ENCODE results near the gene LDLRAD4. TPM values are rescaled to one million over a fixed set of nuclear protein-coding genes. Genes with fewer than 3 reads are reported as not detected.

LDLRAD4 gene
- polyA plus RNA-seq, 1 experiment = not detected

GRCh38 chr18:13183359-13183758, 35.2 kb upstream of the LDLRAD4 start:
- Histone ChIP-seq H3K27ac (ENCODE audit: low read depth, low read length) (no peak overlapping the region), H3K27me3 (ENCODE audit: control insufficient read depth, insufficient read depth, low read length) (peaks cover 7% of the 10 kb centered on the region), H3K9me3 (ENCODE audit: control insufficient read depth, insufficient read depth, low read length) (no peaks in the 10 kb centered on the region), H3K4me3 (ENCODE audit: low read depth, low read length) (no peak overlapping the region)
- ChIA-PET POLR2A (no interaction called here), CTCF (interaction anchor here (0.9 kb wide), 1 partner anchor 24 kb away, joined by 3 read pairs; no protein-coding TSS in a partner anchor)
- no peak for TF ChIP-seq CTCF (IDR thresholded peaks at IDR 0.05; ENCODE audit: low read depth, low read length)
- DNase-seq (ENCODE audit: low read depth, low spot score) = no peak

GRCh38 chr18:13183790-13184189, 34.8 kb upstream of the LDLRAD4 start:
- ChIA-PET POLR2A (no interaction called here), CTCF (no interaction called here)
- Histone ChIP-seq H3K27me3 (ENCODE audit: control insufficient read depth, insufficient read depth, low read length) (peaks cover 7% of the 10 kb centered on the region), H3K27ac (ENCODE audit: low read depth, low read length) (no peak overlapping the region), H3K4me3 (ENCODE audit: low read depth, low read length) (no peak overlapping the region), H3K9me3 (ENCODE audit: control insufficient read depth, insufficient read depth, low read length) (no peaks in the 10 kb centered on the region)
- DNase-seq (ENCODE audit: low read depth, low spot score) = no peak
- TF ChIP-seq CTCF (IDR thresholded peaks at IDR 0.05; ENCODE audit: low read depth, low read length) = no peak

- TF ChIP-seq CTCF (IDR thresholded peaks at IDR 0.05; ENCODE audit: low read depth, low read length) = no peak
- no peak for DNase-seq (ENCODE audit: low read depth, low spot score)
- Histone ChIP-seq H3K4me3 (ENCODE audit: low read depth, low read length) (no peak overlapping the region), H3K27me3 (ENCODE audit: control insufficient read depth, insufficient read depth, low read length) (peaks cover 7% of the 10 kb centered on the region), H3K27ac (ENCODE audit: low read depth, low read length) (no peak overlapping the region), H3K9me3 (ENCODE audit: control insufficient read depth, insufficient read depth, low read length) (no peaks in the 10 kb centered on the region)
- CTCF ChIA-PET = no interaction called here
- POLR2A ChIA-PET = no interaction called here
These were observed 34.2 kb upstream of the LDLRAD4 start for GRCh38 chr18:13184396-13184795.

- no peak overlapping the region for H3K4me3 ChIP-seq (ENCODE audit: low read depth, low read length)
- no peaks in the 10 kb centered on the region for H3K9me3 ChIP-seq (ENCODE audit: control insufficient read depth, insufficient read depth, low read length)
- peaks cover 7% of the 10 kb centered on the region for H3K27me3 ChIP-seq (ENCODE audit: control insufficient read depth, insufficient read depth, low read length)
- no peak for DNase-seq (ENCODE audit: low read depth, low spot score)
- no peak for TF ChIP-seq CTCF (IDR thresholded peaks at IDR 0.05; ENCODE audit: low read depth, low read length)
- POLR2A ChIA-PET = no interaction called here
- CTCF ChIA-PET = no interaction called here
- H3K27ac ChIP-seq (ENCODE audit: low read depth, low read length) = no peak overlapping the region
These were observed 32.8 kb upstream of the LDLRAD4 start for GRCh38 chr18:13185675-13186198.

GRCh38 chr18:13186687-13187086, 31.9 kb upstream of the LDLRAD4 start:
- POLR2A ChIA-PET = no interaction called here
- TF ChIP-seq CTCF (IDR thresholded peaks at IDR 0.05; ENCODE audit: low read depth, low read length) = no peak
- H3K27me3 ChIP-seq (ENCODE audit: control insufficient read depth, insufficient read depth, low read length) = peaks cover 7% of the 10 kb centered on the region

More at GRCh38 chr18:13186687-13187086, 31.9 kb upstream of the LDLRAD4 start:
- DNase-seq (ENCODE audit: low read depth, low spot score) = no peak
- CTCF ChIA-PET = no interaction called here
- H3K4me3 ChIP-seq (ENCODE audit: low read depth, low read length) = no peak overlapping the region
- no peak overlapping the region for H3K27ac ChIP-seq (ENCODE audit: low read depth, low read length)
- H3K9me3 ChIP-seq (ENCODE audit: control insufficient read depth, insufficient read depth, low read length) = no peaks in the 10 kb centered on the region
